ENCODE data around the gene SRP14.
A peak's percentile ranks its signal among the peaks of the same experiment; 100 is the strongest.

Gene SRP14

GRCh38 chr15:40066589-40066988 lies 27.6 kb upstream of the SRP14 start:
- no peak overlapping the region for H3K27ac ChIP-seq (ENCODE audit: low read depth, low read length)
- H3K4me3 ChIP-seq (ENCODE audit: low read depth, low read length): no peak overlapping the region
- H3K9me3 ChIP-seq (ENCODE audit: control insufficient read depth, insufficient read depth, low read depth, low read length): no peaks in the 10 kb centered on the region
- H3K27me3 ChIP-seq (ENCODE audit: control insufficient read depth, insufficient read depth, low read length): no peaks in the 10 kb centered on the region
- no peak overlapping the region for H3K9ac ChIP-seq (ENCODE audit: low read length)
- peaks cover 52% of the 10 kb centered on the region for H3K4me1 ChIP-seq (ENCODE audit: control insufficient read depth, insufficient read depth, low read length)
- H3K36me3 ChIP-seq (ENCODE audit: control insufficient read depth, insufficient read depth, low read length): no peaks in the 10 kb centered on the region

- Histone ChIP-seq H3K4me3 (ENCODE audit: low read depth, low read length) (no peak overlapping the region), H3K27me3 (ENCODE audit: control insufficient read depth, insufficient read depth, low read length) (no peaks in the 10 kb centered on the region), H3K4me1 (ENCODE audit: control insufficient read depth, insufficient read depth, low read length) (peaks cover 51% of the 10 kb centered on the region), H3K27ac (ENCODE audit: low read depth, low read length) (no peak overlapping the region), H3K36me3 (ENCODE audit: control insufficient read depth, insufficient read depth, low read length) (no peaks in the 10 kb centered on the region), H3K9me3 (ENCODE audit: control insufficient read depth, insufficient read depth, low read depth, low read length) (no peaks in the 10 kb centered on the region), H3K9ac (ENCODE audit: low read length) (no peak overlapping the region)
Observed at GRCh38 chr15:40065166-40065565, 26.2 kb upstream of the SRP14 start.

GRCh38 chr15:40064231-40064894 lies 25.4 kb upstream of the SRP14 start:
- Histone ChIP-seq H3K27ac (ENCODE audit: low read depth, low read length) (peak overlapping the region; percentile 15; the same call in 1 of the 2 replicates), H3K36me3 (ENCODE audit: control insufficient read depth, insufficient read depth, low read length) (no peaks in the 10 kb centered on the region), H3K4me3 (ENCODE audit: low read depth, low read length) (no peak overlapping the region), H3K4me1 (ENCODE audit: control insufficient read depth, insufficient read depth, low read length) (peaks cover 43% of the 10 kb centered on the region), H3K27me3 (ENCODE audit: control insufficient read depth, insufficient read depth, low read length) (no peaks in the 10 kb centered on the region), H3K9me3 (ENCODE audit: control insufficient read depth, insufficient read depth, low read depth, low read length) (no peaks in the 10 kb centered on the region), H3K9ac (ENCODE audit: low read length) (no peak overlapping the region)

- Histone ChIP-seq H3K27me3 (ENCODE audit: control insufficient read depth, insufficient read depth, low read length) (no peaks in the 10 kb centered on the region), H3K9ac (ENCODE audit: low read length) (no peak overlapping the region), H3K4me1 (ENCODE audit: control insufficient read depth, insufficient read depth, low read length) (peaks cover 37% of the 10 kb centered on the region), H3K9me3 (ENCODE audit: control insufficient read depth, insufficient read depth, low read depth, low read length) (no peaks in the 10 kb centered on the region), H3K27ac (ENCODE audit: low read depth, low read length) (peak overlapping the region; percentile 15; the same call in 1 of the 2 replicates), H3K4me3 (ENCODE audit: low read depth, low read length) (no peak overlapping the region), H3K36me3 (ENCODE audit: control insufficient read depth, insufficient read depth, low read length) (no peaks in the 10 kb centered on the region)
Observed at GRCh38 chr15:40063563-40064011, 24.6 kb upstream of the SRP14 start.

- no peak overlapping the region for H3K4me3 ChIP-seq (ENCODE audit: low read depth, low read length)
- H3K9ac ChIP-seq (ENCODE audit: low read length): no peak overlapping the region
- H3K9me3 ChIP-seq (ENCODE audit: control insufficient read depth, insufficient read depth, low read depth, low read length): no peaks in the 10 kb centered on the region
- no peaks in the 10 kb centered on the region for H3K27me3 ChIP-seq (ENCODE audit: control insufficient read depth, insufficient read depth, low read length)
- no peaks in the 10 kb centered on the region for H3K36me3 ChIP-seq (ENCODE audit: control insufficient read depth, insufficient read depth, low read length)
- peaks cover 31% of the 10 kb centered on the region for H3K4me1 ChIP-seq (ENCODE audit: control insufficient read depth, insufficient read depth, low read length)
- no peak overlapping the region for H3K27ac ChIP-seq (ENCODE audit: low read depth, low read length)
Observed at GRCh38 chr15:40062816-40063562, 24.0 kb upstream of the SRP14 start.

GRCh38 chr15:40061212-40061901 lies 22.4 kb upstream of the SRP14 start:
- Histone ChIP-seq H3K9me3 (ENCODE audit: control insufficient read depth, insufficient read depth, low read depth, low read length) (no peaks in the 10 kb centered on the region), H3K27me3 (ENCODE audit: control insufficient read depth, insufficient read depth, low read length) (no peaks in the 10 kb centered on the region), H3K36me3 (ENCODE audit: control insufficient read depth, insufficient read depth, low read length) (no peaks in the 10 kb centered on the region), H3K27ac (ENCODE audit: low read depth, low read length) (no peak overlapping the region), H3K4me3 (ENCODE audit: low read depth, low read length) (no peak overlapping the region), H3K4me1 (ENCODE audit: control insufficient read depth, insufficient read depth, low read length) (peaks cover 23% of the 10 kb centered on the region), H3K9ac (ENCODE audit: low read length) (no peak overlapping the region)

- Histone ChIP-seq H3K4me1 (ENCODE audit: control insufficient read depth, insufficient read depth, low read length) (peaks cover 26% of the 10 kb centered on the region), H3K9ac (ENCODE audit: low read length) (no peak overlapping the region), H3K27me3 (ENCODE audit: control insufficient read depth, insufficient read depth, low read length) (no peaks in the 10 kb centered on the region), H3K36me3 (ENCODE audit: control insufficient read depth, insufficient read depth, low read length) (no peaks in the 10 kb centered on the region), H3K4me3 (ENCODE audit: low read depth, low read length) (no peak overlapping the region), H3K27ac (ENCODE audit: low read depth, low read length) (no peak overlapping the region), H3K9me3 (ENCODE audit: control insufficient read depth, insufficient read depth, low read depth, low read length) (no peaks in the 10 kb centered on the region)
Observed at GRCh38 chr15:40060236-40060961, 21.4 kb upstream of the SRP14 start.

GRCh38 chr15:40059821-40060220 lies 20.8 kb upstream of the SRP14 start:
- Histone ChIP-seq H3K36me3 (ENCODE audit: control insufficient read depth, insufficient read depth, low read length) (no peaks in the 10 kb centered on the region), H3K9me3 (ENCODE audit: control insufficient read depth, insufficient read depth, low read depth, low read length) (no peaks in the 10 kb centered on the region), H3K4me3 (ENCODE audit: low read depth, low read length) (no peak overlapping the region), H3K9ac (ENCODE audit: low read length) (no peak overlapping the region), H3K4me1 (ENCODE audit: control insufficient read depth, insufficient read depth, low read length) (peaks cover 28% of the 10 kb centered on the region), H3K27me3 (ENCODE audit: control insufficient read depth, insufficient read depth, low read length) (no peaks in the 10 kb centered on the region), H3K27ac (ENCODE audit: low read depth, low read length) (no peak overlapping the region)

- H3K36me3 ChIP-seq (ENCODE audit: control insufficient read depth, insufficient read depth, low read length): no peaks in the 10 kb centered on the region
- H3K4me3 ChIP-seq (ENCODE audit: low read depth, low read length): no peak overlapping the region
- H3K27me3 ChIP-seq (ENCODE audit: control insufficient read depth, insufficient read depth, low read length): no peaks in the 10 kb centered on the region
- H3K9ac ChIP-seq (ENCODE audit: low read length): no peak overlapping the region
- no peak overlapping the region for H3K27ac ChIP-seq (ENCODE audit: low read depth, low read length)
- H3K4me1 ChIP-seq (ENCODE audit: control insufficient read depth, insufficient read depth, low read length): peaks cover 20% of the 10 kb centered on the region
- H3K9me3 ChIP-seq (ENCODE audit: control insufficient read depth, insufficient read depth, low read depth, low read length): no peaks in the 10 kb centered on the region
Observed at GRCh38 chr15:40058476-40059140, 19.6 kb upstream of the SRP14 start.

GRCh38 chr15:40055576-40056293 lies 16.8 kb upstream of the SRP14 start:
- Histone ChIP-seq H3K36me3 (ENCODE audit: control insufficient read depth, insufficient read depth, low read length) (no peaks in the 10 kb centered on the region), H3K27ac (ENCODE audit: low read depth, low read length) (no peak overlapping the region), H3K9me3 (ENCODE audit: control insufficient read depth, insufficient read depth, low read depth, low read length) (no peaks in the 10 kb centered on the region), H3K4me1 (ENCODE audit: control insufficient read depth, insufficient read depth, low read length) (peaks cover 24% of the 10 kb centered on the region), H3K4me3 (ENCODE audit: low read depth, low read length) (no peak overlapping the region), H3K27me3 (ENCODE audit: control insufficient read depth, insufficient read depth, low read length) (no peaks in the 10 kb centered on the region), H3K9ac (ENCODE audit: low read length) (no peak overlapping the region)
